KOPT-K1 (cell line): Measurements from ENCODE around the gene CLEC20A.

Source experiments
- H3K27ac ChIP-seq: fragments of 200-600 bp; sonication (generic); 2 replicates; pipeline ENCODE4 v1.5.1; 2016; ENCODE audit warnings: antibody characterized with exemption, mild to moderate bottlenecking, low read depth, low read length; ENCODE audit not compliant: poor library complexity, severe bottlenecking
- H3K36me3 ChIP-seq: fragments of 200-600 bp; sonication (generic); 2 replicates; pipeline ENCODE4 v1.5.1; 2017; ENCODE audit warnings: antibody characterized with exemption, mild to moderate bottlenecking, low read length, moderate library complexity; ENCODE audit not compliant: insufficient read depth
- H3K9me3 ChIP-seq: fragments of 200-600 bp; sonication (generic); 2 replicates; pipeline ENCODE4 v1.5.1; 2017; ENCODE audit warnings: antibody characterized with exemption, low read length, mild to moderate bottlenecking; ENCODE audit not compliant: insufficient read depth, poor library complexity, severe bottlenecking

CLEC20A gene

GRCh38 chr1:178497903-178498478 is 1.2 kb upstream of the CLEC20A start:
- Histone ChIP-seq H3K9me3 (no peaks in the 10 kb centered on the region), H3K27ac (no peak overlapping the region), H3K36me3 (no peaks in the 10 kb centered on the region)

GRCh38 chr1:178495741-178496409 is 889 bp downstream of the CLEC20A start:
- no peaks in the 10 kb centered on the region for H3K36me3 ChIP-seq
- H3K9me3 ChIP-seq: no peaks in the 10 kb centered on the region
- no peak overlapping the region for H3K27ac ChIP-seq

DNA sequence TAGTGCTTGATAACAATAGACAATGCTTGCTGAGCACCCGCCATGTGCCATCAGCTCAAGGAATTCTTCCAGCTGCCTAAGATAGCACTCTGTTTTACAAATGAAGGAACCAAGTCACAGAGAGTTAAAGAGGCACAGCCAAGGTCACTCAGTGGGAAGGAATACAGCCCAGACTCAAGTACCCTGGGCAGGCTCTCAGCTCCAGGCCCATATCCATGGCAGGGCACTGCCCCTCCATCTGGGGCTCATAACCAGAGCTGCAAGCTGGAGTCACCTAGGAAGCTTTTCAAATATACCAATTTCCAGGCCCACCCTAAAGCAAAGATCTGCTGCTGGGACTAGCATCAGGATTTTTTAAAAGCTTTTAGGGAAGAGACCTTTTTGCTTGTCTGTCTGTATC is 1.6 kb downstream of the CLEC20A start:
- H3K9me3 ChIP-seq: no peaks in the 10 kb centered on the region
- no peak overlapping the region for H3K27ac ChIP-seq
- H3K36me3 ChIP-seq: no peaks in the 10 kb centered on the region

DNA sequence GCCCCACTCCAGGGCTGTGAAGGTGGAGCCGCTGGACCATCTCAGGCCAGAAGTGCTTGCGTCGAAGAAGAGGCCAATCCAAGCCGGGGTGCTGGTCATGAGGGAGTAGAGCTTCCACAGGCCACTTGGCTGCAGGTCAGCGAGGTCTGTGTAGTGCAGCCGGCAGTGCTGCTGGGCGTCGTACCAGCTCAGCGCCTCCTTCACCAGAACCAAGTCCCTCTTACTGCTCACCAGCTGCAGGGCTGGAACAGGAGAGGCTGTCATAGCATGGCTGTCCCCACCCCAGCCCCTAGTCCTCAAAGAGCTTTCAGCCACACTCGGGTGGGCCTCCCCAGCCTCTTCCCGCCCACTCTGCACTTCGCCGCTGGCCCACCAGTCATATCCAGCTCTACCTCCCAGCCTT is 2.2 kb downstream of the CLEC20A start:
- H3K27ac ChIP-seq: no peak overlapping the region
- no peaks in the 10 kb centered on the region for H3K9me3 ChIP-seq
- H3K36me3 ChIP-seq: no peaks in the 10 kb centered on the region

GRCh38 chr1:178493301-178493741 is 3.4 kb downstream of the CLEC20A start:
- Histone ChIP-seq H3K36me3 (no peaks in the 10 kb centered on the region), H3K27ac (no peak overlapping the region), H3K9me3 (no peaks in the 10 kb centered on the region)

DNA sequence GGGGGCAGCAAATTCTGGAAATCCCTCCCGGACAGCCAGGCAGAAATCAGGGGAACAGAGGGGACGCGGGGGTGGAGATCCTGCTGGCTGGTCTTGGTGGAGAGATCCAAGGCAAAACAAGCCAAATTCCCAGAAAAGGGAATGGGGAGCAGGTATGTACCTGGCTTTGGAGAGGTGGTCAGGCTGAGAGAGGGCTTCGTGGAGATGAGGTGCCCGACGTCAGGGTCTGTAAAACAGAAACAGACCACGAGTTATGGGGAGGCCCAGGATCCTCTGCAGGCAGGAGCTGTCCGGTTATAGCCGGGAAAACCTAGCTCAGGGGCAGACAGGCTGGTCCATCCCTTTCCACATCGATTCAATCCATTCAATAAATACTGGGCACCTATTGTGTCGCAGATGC is 4.4 kb downstream of the CLEC20A start:
- Histone ChIP-seq H3K9me3 (no peaks in the 10 kb centered on the region), H3K36me3 (no peaks in the 10 kb centered on the region), H3K27ac (no peak overlapping the region)

GRCh38 chr1:178491721-178492120 is 5.0 kb downstream of the CLEC20A start:
- H3K36me3 ChIP-seq: no peaks in the 10 kb centered on the region
- no peak overlapping the region for H3K27ac ChIP-seq
- H3K9me3 ChIP-seq: no peaks in the 10 kb centered on the region

DNA sequence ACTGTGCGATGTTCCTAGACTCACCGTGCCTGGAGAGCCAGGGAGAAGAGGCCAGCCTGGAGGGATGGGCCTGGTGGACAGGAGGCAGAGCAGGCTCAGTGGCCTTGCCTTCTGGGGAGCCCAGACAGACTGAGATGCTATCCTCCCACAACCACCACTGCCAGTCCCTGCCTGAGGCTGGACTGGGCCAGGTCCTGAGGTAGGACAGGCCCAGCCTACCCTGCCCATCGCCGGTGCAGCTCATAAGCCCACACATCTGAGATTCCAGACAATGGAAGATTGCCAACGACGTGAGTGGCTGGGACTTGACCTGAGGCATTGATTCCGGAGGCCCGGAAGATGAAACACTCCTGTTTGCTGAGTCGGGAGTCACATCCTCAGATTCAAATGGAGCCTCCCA is 5.8 kb downstream of the CLEC20A start:
- Histone ChIP-seq H3K36me3 (no peaks in the 10 kb centered on the region), H3K27ac (no peak overlapping the region), H3K9me3 (no peaks in the 10 kb centered on the region)

- H3K36me3 ChIP-seq: no peaks in the 10 kb centered on the region
- H3K9me3 ChIP-seq: no peaks in the 10 kb centered on the region
- no peak overlapping the region for H3K27ac ChIP-seq
These were observed 6.6 kb downstream of the CLEC20A start for GRCh38 chr1:178490136-178490535.

DNA sequence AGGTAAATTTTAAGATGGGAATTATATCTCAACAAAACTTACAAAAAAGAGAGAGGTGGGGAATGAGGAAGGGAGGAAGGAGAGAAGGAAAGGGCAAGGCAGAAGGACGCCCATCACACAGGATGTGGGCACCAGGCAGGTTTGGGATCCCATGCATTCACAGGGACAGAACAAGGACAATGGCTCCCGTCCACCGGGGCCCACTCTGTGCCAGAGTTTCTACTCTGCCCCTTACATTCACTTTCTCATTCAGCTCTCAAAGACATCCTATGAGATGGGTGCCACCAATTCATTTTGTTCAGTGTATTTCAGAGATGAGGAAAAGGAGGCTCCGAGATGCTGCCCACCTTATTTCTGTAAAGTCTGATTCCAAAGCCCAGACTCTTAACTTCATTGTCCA is 7.4 kb downstream of the CLEC20A start:
- H3K9me3 ChIP-seq: no peaks in the 10 kb centered on the region
- no peak overlapping the region for H3K27ac ChIP-seq
- H3K36me3 ChIP-seq: no peaks in the 10 kb centered on the region

- Histone ChIP-seq H3K36me3 (no peaks in the 10 kb centered on the region), H3K9me3 (no peaks in the 10 kb centered on the region), H3K27ac (no peak overlapping the region)
These were observed 8.4 kb downstream of the CLEC20A start for GRCh38 chr1:178488393-178488792.

- Histone ChIP-seq H3K27ac (no peak overlapping the region), H3K9me3 (no peaks in the 10 kb centered on the region), H3K36me3 (no peaks in the 10 kb centered on the region)
These were observed 9.6 kb downstream of the CLEC20A start for GRCh38 chr1:178487070-178487615.

- H3K9me3 ChIP-seq: no peaks in the 10 kb centered on the region
- no peaks in the 10 kb centered on the region for H3K36me3 ChIP-seq
- H3K27ac ChIP-seq: no peak overlapping the region
These were observed 10.4 kb downstream of the CLEC20A start for GRCh38 chr1:178486100-178487069.

DNA sequence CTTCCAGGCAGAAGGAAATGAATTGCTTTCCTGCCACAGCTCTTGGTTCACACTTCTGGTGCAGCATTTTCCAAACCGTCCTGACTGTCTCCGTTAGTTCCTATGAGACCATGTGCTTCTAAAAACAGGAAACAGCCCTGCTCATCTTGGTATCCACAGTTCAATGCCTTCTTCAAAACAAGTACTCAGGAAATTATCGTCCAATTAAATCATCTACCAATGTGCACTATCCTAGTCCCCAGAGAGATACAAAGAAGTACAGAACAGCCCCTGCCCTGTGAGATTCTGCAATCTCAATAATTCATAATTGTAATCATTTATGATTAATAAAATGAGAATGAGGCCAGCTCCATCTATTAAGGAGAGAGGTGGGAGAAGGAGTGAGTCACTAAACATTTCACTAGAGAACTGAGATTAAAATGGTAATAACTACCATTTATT is 11.2 kb downstream of the CLEC20A start:
- H3K9me3 ChIP-seq: no peaks in the 10 kb centered on the region
- no peaks in the 10 kb centered on the region for H3K36me3 ChIP-seq
- H3K27ac ChIP-seq: no peak overlapping the region

DNA sequence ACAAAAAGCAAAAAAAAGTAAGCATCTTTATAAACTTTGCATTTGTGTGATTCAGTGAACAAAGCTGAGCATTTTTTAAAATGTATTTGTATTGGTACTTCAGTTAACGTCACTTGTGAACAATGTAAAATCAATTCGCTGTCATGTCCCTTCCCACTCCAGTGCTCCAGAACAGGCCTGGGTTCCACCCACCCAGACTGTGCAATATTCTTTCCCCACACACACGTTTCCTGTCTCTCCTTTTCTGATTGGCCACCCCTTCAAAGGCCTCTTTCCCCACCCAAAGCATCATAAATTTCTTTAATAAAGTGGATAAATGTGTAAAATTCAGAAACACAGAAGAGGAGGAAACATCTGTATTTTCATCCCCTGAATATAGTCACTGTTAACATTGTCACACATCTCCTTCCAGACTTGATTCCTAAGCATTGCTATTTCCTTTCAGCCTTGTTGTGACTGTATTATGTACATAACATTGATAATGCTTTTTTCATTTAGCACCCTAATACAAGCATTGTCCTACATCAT is 12.0 kb downstream of the CLEC20A start:
- Histone ChIP-seq H3K36me3 (no peaks in the 10 kb centered on the region), H3K27ac (no peak overlapping the region), H3K9me3 (no peaks in the 10 kb centered on the region)
